ENCODE measurements around the gene ROR1. TPM values are rescaled to one million over a fixed set of nuclear protein-coding genes. Genes with fewer than 3 reads are reported as not detected.
A peak's percentile ranks its signal among the peaks of the same experiment; 100 is the strongest.

The ROR1 gene
- total RNA-seq, 1 donor from 2014 or later, result 13.6 TPM

GRCh38 chr1:63913533-63913932 lies 139.7 kb downstream of the ROR1 start:
- no peak for DNase-seq

GRCh38 chr1:63914241-63914640 lies 140.4 kb downstream of the ROR1 start:
- no peak for DNase-seq

GRCh38 chr1:63914706-63915105 lies 140.9 kb downstream of the ROR1 start:
- DNase-seq, result no peak

- DNase-seq, result no peak
These were observed 141.3 kb downstream of the ROR1 start for GRCh38 chr1:63915121-63915520.

GRCh38 chr1:63916485-63917360 lies 142.9 kb downstream of the ROR1 start:
- DNase-seq, result no peak

GRCh38 chr1:63917571-63918417 lies 144.0 kb downstream of the ROR1 start:
- DNase-seq, result no peak

GRCh38 chr1:63918418-63918945 lies 144.7 kb downstream of the ROR1 start:
- no peak for DNase-seq

- DNase-seq, result no peak
These were observed 146.6 kb downstream of the ROR1 start for GRCh38 chr1:63920154-63921117.

- DNase-seq, result no peak
These were observed 147.5 kb downstream of the ROR1 start for GRCh38 chr1:63921359-63921758.

GRCh38 chr1:63921802-63922201 lies 148.0 kb downstream of the ROR1 start:
- DNase-seq, result no peak

GRCh38 chr1:63922848-63923247 lies 149.0 kb downstream of the ROR1 start:
- no peak for DNase-seq

GRCh38 chr1:63923302-63923701 lies 149.5 kb downstream of the ROR1 start:
- DNase-seq, result no peak

GRCh38 chr1:63924600-63924999 lies 150.8 kb downstream of the ROR1 start:
- no peak for DNase-seq

- DNase-seq, result peak; percentile 24
These were observed 154.6 kb downstream of the ROR1 start for GRCh38 chr1:63928186-63929105.

GRCh38 chr1:63929106-63929478 lies 155.3 kb downstream of the ROR1 start:
- DNase-seq, result no peak

- DNase-seq, result no peak
These were observed 157.7 kb downstream of the ROR1 start for GRCh38 chr1:63931468-63931867.

GRCh38 chr1:63934697-63935096 lies 160.9 kb downstream of the ROR1 start:
- DNase-seq, result no peak

GRCh38 chr1:63935143-63935542 lies 161.3 kb downstream of the ROR1 start:
- DNase-seq, result no peak

GRCh38 chr1:63935553-63935952 lies 161.7 kb downstream of the ROR1 start:
- DNase-seq, result no peak

- no peak for DNase-seq
These were observed 162.5 kb downstream of the ROR1 start for GRCh38 chr1:63936276-63936675.

- no peak for DNase-seq
These were observed 163.0 kb downstream of the ROR1 start for GRCh38 chr1:63936801-63937200.
